Activated CD4-positive, alpha-beta memory T cell treated with anti-CD3 and anti-CD28 coated beads for 36 hours (primary cell): Measurements from ENCODE around the gene SSX2IP. TPM values are rescaled to one million over a fixed set of nuclear protein-coding genes. Genes with fewer than 3 reads are reported as not detected.

Experiments
- CTCF ChIA-PET: fragments of 350-600 bp; sonication (Branson Sonifier 250); formaldehyde crosslinking; loops from one replicate; lab custom pipeline; 2021; ENCODE audit warnings: antibody characterized with exemption, inconsistent platforms; lab: Charles Lee
- POLR2A ChIA-PET: fragments of 350-600 bp; sonication (Branson Sonifier 250); formaldehyde crosslinking; loops from one replicate; lab custom pipeline; 2021; ENCODE audit warnings: antibody characterized with exemption; lab: Charles Lee
- DNase-seq: peaks from one replicate; pipeline ENCODE4 v3.0.0-alpha.2; 2020
- H3K27ac Mint-ChIP-seq: one replicate; pipeline ENCODE4 v1.8.0; 2021; ENCODE audit warnings: mixed read lengths
- H3K27me3 Mint-ChIP-seq: one replicate; pipeline ENCODE4 v1.8.0; 2021; ENCODE audit warnings: mixed read lengths
- H3K36me3 Mint-ChIP-seq: one replicate; pipeline ENCODE4 v1.8.0; 2021; ENCODE audit warnings: mixed read lengths
- H3K4me1 Mint-ChIP-seq: one replicate; pipeline ENCODE4 v1.8.0; 2021; ENCODE audit warnings: low read depth, mixed read lengths
- H3K4me3 Mint-ChIP-seq: one replicate; pipeline ENCODE4 v1.8.0; 2021; ENCODE audit warnings: mild to moderate bottlenecking, mixed read lengths
- H3K9me3 Mint-ChIP-seq: one replicate; pipeline ENCODE4 v1.8.0; 2021; ENCODE audit warnings: mixed read lengths
- intact Hi-C: fragments of 100-400 bp; cut with micrococcal nuclease; formaldehyde crosslinking; loops from one replicate; pipeline ENCODE4 v1.15.1; 2023
- total RNA-seq, 2 experiments: library from RNA; stranded (reverse); gene quantifications; one replicate each; pipeline ENCODE4 v1.2.3, GENCODE V29; 2021

Gene SSX2IP
- total RNA-seq, 2 experiments from 2014 or later: 10.9 to 11.6 TPM

GRCh38 chr1:84708031-84708430, 17.8 kb upstream of the SSX2IP start:
- intact Hi-C loops: no loop called here
- H3K4me1 Mint-ChIP-seq: no peaks in the 10 kb centered on the region
- CTCF ChIA-PET: no interaction called here
- peaks cover 2% of the 10 kb centered on the region for H3K27me3 Mint-ChIP-seq
- H3K9me3 Mint-ChIP-seq: no peaks in the 10 kb centered on the region
- H3K27ac Mint-ChIP-seq: no peak overlapping the region
- POLR2A ChIA-PET: no interaction called here
- H3K36me3 Mint-ChIP-seq: no peaks in the 10 kb centered on the region
- no peak overlapping the region for H3K4me3 Mint-ChIP-seq
- no peak for DNase-seq

GRCh38 chr1:84705513-84705912, 15.3 kb upstream of the SSX2IP start:
- Mint-ChIP-seq H3K4me3 (no peak overlapping the region), H3K36me3 (no peaks in the 10 kb centered on the region), H3K9me3 (no peaks in the 10 kb centered on the region), H3K27me3 (peaks cover 8% of the 10 kb centered on the region), H3K4me1 (peaks cover 2% of the 10 kb centered on the region), H3K27ac (no peak overlapping the region)
- POLR2A ChIA-PET: no interaction called here
- no peak for DNase-seq
- CTCF ChIA-PET: no interaction called here
- intact Hi-C loops: no loop called here

- POLR2A ChIA-PET: no interaction called here
- Mint-ChIP-seq H3K9me3 (no peaks in the 10 kb centered on the region), H3K27me3 (peaks cover 8% of the 10 kb centered on the region), H3K36me3 (no peaks in the 10 kb centered on the region), H3K4me3 (no peak overlapping the region), H3K27ac (no peak overlapping the region), H3K4me1 (peaks cover 5% of the 10 kb centered on the region)
- CTCF ChIA-PET: interaction anchor here (1.2 kb wide), 1 partner anchor 19 kb away, joined by 3 read pairs; no protein-coding TSS in a partner anchor
- intact Hi-C loops: no loop called here
- no peak for DNase-seq
Measured at GRCh38 chr1:84704872-84705417, 14.7 kb upstream of the SSX2IP start.

- no peaks in the 10 kb centered on the region for H3K36me3 Mint-ChIP-seq
- ChIA-PET CTCF (no interaction called here), POLR2A (no interaction called here)
- peaks cover 8% of the 10 kb centered on the region for H3K27me3 Mint-ChIP-seq
- intact Hi-C loops: no loop called here
- H3K9me3 Mint-ChIP-seq: no peaks in the 10 kb centered on the region
- no peak overlapping the region for H3K4me3 Mint-ChIP-seq
- H3K4me1 Mint-ChIP-seq: peaks cover 5% of the 10 kb centered on the region
- no peak overlapping the region for H3K27ac Mint-ChIP-seq
- no peak for DNase-seq
Measured at GRCh38 chr1:84703431-84703830, 13.2 kb upstream of the SSX2IP start.

GRCh38 chr1:84702143-84702542, 11.9 kb upstream of the SSX2IP start:
- Mint-ChIP-seq H3K27ac (no peak overlapping the region), H3K36me3 (no peaks in the 10 kb centered on the region), H3K9me3 (no peaks in the 10 kb centered on the region), H3K4me1 (peaks cover 5% of the 10 kb centered on the region), H3K27me3 (peaks cover 6% of the 10 kb centered on the region), H3K4me3 (no peak overlapping the region)
- no peak for DNase-seq
- POLR2A ChIA-PET: no interaction called here
- CTCF ChIA-PET: interaction anchor here (0.9 to 1.0 kb wide), 2 partner anchors 22 to 78 kb away, joined by 3 to 4 read pairs; no protein-coding TSS in a partner anchor
- intact Hi-C loops: no loop called here

- DNase-seq: no peak
- Mint-ChIP-seq H3K36me3 (no peaks in the 10 kb centered on the region), H3K27me3 (peaks cover 6% of the 10 kb centered on the region), H3K4me1 (peaks cover 5% of the 10 kb centered on the region), H3K4me3 (no peak overlapping the region), H3K27ac (no peak overlapping the region), H3K9me3 (no peaks in the 10 kb centered on the region)
- ChIA-PET CTCF (interaction anchor here (1.0 kb wide), 1 partner anchor 22 kb away, joined by 4 read pairs; no protein-coding TSS in a partner anchor), POLR2A (no interaction called here)
- intact Hi-C loops: no loop called here
Measured at GRCh38 chr1:84701376-84701775, 11.1 kb upstream of the SSX2IP start.

GRCh38 chr1:84700070-84700469, 9.8 kb upstream of the SSX2IP start:
- H3K4me1 Mint-ChIP-seq: peaks cover 5% of the 10 kb centered on the region
- H3K27ac Mint-ChIP-seq: no peak overlapping the region
- ChIA-PET POLR2A (no interaction called here), CTCF (interaction anchor here (0.6 to 1.0 kb wide), 2 partner anchors 18 to 235 kb away, joined by 3 read pairs; no protein-coding TSS in a partner anchor)
- no peaks in the 10 kb centered on the region for H3K36me3 Mint-ChIP-seq
- intact Hi-C loops: no loop called here
- H3K4me3 Mint-ChIP-seq: no peak overlapping the region
- peaks cover 6% of the 10 kb centered on the region for H3K27me3 Mint-ChIP-seq
- DNase-seq: no peak
- no peaks in the 10 kb centered on the region for H3K9me3 Mint-ChIP-seq

- POLR2A ChIA-PET: no interaction called here
- intact Hi-C loops: loop anchor here (10.0 kb wide), 1 partner anchor 156 kb away; no protein-coding TSS in a partner anchor
- H3K4me1 Mint-ChIP-seq: peaks cover 8% of the 10 kb centered on the region
- CTCF ChIA-PET: interaction anchor here (0.6 to 0.8 kb wide), 2 partner anchors 15 to 49 kb away, joined by 3 read pairs; no protein-coding TSS in a partner anchor
- H3K36me3 Mint-ChIP-seq: no peaks in the 10 kb centered on the region
- peaks cover 6% of the 10 kb centered on the region for H3K27me3 Mint-ChIP-seq
- no peak overlapping the region for H3K4me3 Mint-ChIP-seq
- no peak overlapping the region for H3K27ac Mint-ChIP-seq
- no peak for DNase-seq
- no peaks in the 10 kb centered on the region for H3K9me3 Mint-ChIP-seq
Measured at GRCh38 chr1:84698151-84699110, 8.2 kb upstream of the SSX2IP start.

- no peak overlapping the region for H3K4me3 Mint-ChIP-seq
- no peak for DNase-seq
- H3K4me1 Mint-ChIP-seq: peaks cover 33% of the 10 kb centered on the region
- no peaks in the 10 kb centered on the region for H3K27me3 Mint-ChIP-seq
- no peaks in the 10 kb centered on the region for H3K9me3 Mint-ChIP-seq
- no peaks in the 10 kb centered on the region for H3K36me3 Mint-ChIP-seq
- H3K27ac Mint-ChIP-seq: no peak overlapping the region
- ChIA-PET POLR2A (interaction anchor here (1.3 kb wide), 1 partner anchor 67 kb away, joined by 3 read pairs; no protein-coding TSS in a partner anchor), CTCF (interaction anchor here (1.1 to 1.5 kb wide), 5 partner anchors 30 to 550 kb away, joined by 3 to 6 read pairs (median 4); partner anchors contain the start of gene PRKACB)
- intact Hi-C loops: loop anchor here (5.0 to 10.0 kb wide), 2 partner anchors 161 to 509 kb away; partner anchors contain the start of gene SYDE2
Measured at GRCh38 chr1:84693785-84694184, 3.5 kb upstream of the SSX2IP start.

- POLR2A ChIA-PET: no interaction called here
- intact Hi-C loops: loop anchor here (5.0 to 10.0 kb wide), 2 partner anchors 162 to 509 kb away; partner anchors contain the start of gene SYDE2
Measured at GRCh38 chr1:84693005-84693404, 2.7 kb upstream of the SSX2IP start.

GRCh38 chr1:84692391-84692790, 2.1 kb upstream of the SSX2IP start:
- CTCF ChIA-PET: interaction anchor here (1.4 to 1.6 kb wide), 2 partner anchors 32 to 90 kb away, joined by 4 to 6 read pairs; no protein-coding TSS in a partner anchor
- POLR2A ChIA-PET: interaction anchor here (0.6 kb wide), 1 partner anchor 33 kb away, joined by 3 read pairs; no protein-coding TSS in a partner anchor
- Mint-ChIP-seq H3K27ac (peak overlapping the region; percentile 69), H3K36me3 (no peaks in the 10 kb centered on the region), H3K9me3 (no peaks in the 10 kb centered on the region), H3K4me1 (peaks cover 44% of the 10 kb centered on the region), H3K27me3 (peaks cover 2% of the 10 kb centered on the region), H3K4me3 (peak overlapping the region; percentile 59)
- no peak for DNase-seq
- intact Hi-C loops: loop anchor here (5.0 to 10.0 kb wide), 2 partner anchors 162 to 510 kb away; partner anchors contain the start of gene SYDE2

More at GRCh38 chr1:84693005-84693404, 2.7 kb upstream of the SSX2IP start:
- CTCF ChIA-PET: interaction anchor here (1.1 to 1.6 kb wide), 6 partner anchors 31 to 549 kb away, joined by 3 to 6 read pairs (median 4); partner anchors contain the start of gene PRKACB
- DNase-seq: no peak
- H3K4me3 Mint-ChIP-seq: peak overlapping the region; percentile 59
- peaks cover 2% of the 10 kb centered on the region for H3K27me3 Mint-ChIP-seq
- H3K27ac Mint-ChIP-seq: peak overlapping the region; percentile 69
- no peaks in the 10 kb centered on the region for H3K9me3 Mint-ChIP-seq
- peaks cover 38% of the 10 kb centered on the region for H3K4me1 Mint-ChIP-seq
- no peaks in the 10 kb centered on the region for H3K36me3 Mint-ChIP-seq
